Measurements from ENCODE around the gene BHLHE23.
"Not testable (repeated sequence)": the region's sequence is repeated elsewhere in the genome, so short reads cannot be mapped to it uniquely, and the experiment has no call there.

The BHLHE23 gene

DNA sequence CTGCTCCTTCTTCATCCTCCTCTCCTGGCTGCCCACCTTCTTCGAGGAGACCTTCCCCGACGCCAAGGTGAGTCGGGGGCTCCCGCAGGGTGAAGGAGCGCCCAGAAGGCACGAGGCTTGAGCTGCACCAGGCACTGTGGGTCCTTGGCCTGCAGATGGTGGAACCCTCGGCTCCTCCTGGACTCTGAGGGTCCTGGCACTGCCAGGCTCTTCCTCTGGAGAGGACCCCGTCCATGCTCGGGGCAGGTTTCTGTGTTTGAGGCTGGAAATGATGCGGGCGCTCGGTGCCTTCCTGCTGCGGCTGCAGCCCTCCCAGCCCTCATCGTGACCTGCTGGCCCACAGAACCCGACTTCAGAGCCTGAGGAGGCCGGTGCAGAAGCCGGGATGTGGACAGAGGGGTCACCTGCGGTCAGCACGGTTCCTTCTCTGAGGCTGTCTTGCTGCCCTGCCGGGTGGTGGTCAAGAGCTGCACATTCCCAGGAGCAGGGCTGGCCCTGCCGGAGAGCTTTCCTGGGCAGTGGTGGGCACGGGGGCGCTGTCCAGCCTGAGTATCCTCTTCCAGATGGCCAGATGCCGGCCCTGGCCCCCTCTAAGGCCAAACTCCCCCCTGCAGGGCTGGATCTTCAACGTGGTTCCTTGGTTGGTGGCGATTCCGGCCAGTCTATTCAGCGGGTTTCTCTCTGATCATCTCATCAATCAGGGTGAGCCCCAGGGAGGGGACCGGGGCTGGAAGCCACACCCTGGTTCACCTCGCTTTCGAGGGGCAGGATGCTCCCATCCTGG, 43.0 kb downstream of the BHLHE23 start:
- H3K4me3 ChIP-seq (replicated peaks; ENCODE audit: low read depth, low read length): no peak overlapping the region
- TF ChIP-seq, protein P1, sequence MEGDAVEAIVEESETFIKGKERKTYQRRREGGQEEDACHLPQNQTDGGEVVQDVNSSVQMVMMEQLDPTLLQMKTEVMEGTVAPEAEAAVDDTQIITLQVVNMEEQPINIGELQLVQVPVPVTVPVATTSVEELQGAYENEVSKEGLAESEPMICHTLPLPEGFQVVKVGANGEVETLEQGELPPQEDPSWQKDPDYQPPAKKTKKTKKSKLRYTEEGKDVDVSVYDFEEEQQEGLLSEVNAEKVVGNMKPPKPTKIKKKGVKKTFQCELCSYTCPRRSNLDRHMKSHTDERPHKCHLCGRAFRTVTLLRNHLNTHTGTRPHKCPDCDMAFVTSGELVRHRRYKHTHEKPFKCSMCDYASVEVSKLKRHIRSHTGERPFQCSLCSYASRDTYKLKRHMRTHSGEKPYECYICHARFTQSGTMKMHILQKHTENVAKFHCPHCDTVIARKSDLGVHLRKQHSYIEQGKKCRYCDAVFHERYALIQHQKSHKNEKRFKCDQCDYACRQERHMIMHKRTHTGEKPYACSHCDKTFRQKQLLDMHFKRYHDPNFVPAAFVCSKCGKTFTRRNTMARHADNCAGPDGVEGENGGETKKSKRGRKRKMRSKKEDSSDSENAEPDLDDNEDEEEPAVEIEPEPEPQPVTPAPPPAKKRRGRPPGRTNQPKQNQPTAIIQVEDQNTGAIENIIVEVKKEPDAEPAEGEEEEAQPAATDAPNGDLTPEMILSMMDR (IDR thresholded peaks at IDR 0.05; ENCODE audit: low read depth, low read length, missing control alignments): no peak
- DNase-seq (ENCODE audit: extremely low read depth, low read depth): no peak

DNA sequence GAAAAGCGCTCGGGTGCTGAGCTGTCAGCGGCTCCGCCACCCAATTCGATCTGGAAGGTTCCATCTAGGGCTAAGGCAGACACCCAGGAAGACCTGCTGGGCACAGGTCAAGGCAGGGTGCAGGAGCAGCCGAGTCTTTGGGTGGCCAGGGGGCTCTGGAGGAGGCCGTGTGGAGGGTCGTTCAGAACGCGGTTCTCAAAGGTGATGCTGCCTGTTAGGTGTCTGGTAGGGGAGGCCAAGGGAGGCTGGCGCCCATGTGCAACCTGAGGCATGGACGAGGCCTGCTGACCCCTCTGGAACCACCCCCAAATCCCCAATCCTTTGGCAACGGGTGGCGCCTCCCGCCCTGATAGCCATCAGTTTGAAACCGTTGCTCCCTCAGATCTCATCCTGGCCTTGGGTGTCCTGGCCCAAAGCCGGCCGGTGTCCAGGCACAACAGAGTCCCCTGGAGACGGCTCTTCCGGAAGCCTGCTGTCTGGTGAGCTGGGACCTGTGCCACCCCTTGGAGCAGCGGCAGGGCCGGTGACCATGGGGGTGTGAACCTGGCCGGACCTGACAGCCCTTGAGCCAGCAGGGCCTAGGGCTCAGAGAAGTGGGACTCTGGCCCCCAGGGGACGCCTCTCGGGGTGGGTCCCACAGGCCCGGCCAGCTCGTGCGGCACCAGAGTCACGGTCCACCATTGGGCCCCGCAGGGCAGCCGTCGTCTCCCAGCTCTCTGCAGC, 43.7 kb downstream of the BHLHE23 start:
- DNase-seq (ENCODE audit: extremely low read depth, low read depth): no peak
- no peak overlapping the region for H3K4me3 ChIP-seq (replicated peaks; ENCODE audit: low read depth, low read length)
- TF ChIP-seq, protein P1 (IDR thresholded peaks at IDR 0.05; ENCODE audit: low read depth, low read length, missing control alignments): no peak

DNA sequence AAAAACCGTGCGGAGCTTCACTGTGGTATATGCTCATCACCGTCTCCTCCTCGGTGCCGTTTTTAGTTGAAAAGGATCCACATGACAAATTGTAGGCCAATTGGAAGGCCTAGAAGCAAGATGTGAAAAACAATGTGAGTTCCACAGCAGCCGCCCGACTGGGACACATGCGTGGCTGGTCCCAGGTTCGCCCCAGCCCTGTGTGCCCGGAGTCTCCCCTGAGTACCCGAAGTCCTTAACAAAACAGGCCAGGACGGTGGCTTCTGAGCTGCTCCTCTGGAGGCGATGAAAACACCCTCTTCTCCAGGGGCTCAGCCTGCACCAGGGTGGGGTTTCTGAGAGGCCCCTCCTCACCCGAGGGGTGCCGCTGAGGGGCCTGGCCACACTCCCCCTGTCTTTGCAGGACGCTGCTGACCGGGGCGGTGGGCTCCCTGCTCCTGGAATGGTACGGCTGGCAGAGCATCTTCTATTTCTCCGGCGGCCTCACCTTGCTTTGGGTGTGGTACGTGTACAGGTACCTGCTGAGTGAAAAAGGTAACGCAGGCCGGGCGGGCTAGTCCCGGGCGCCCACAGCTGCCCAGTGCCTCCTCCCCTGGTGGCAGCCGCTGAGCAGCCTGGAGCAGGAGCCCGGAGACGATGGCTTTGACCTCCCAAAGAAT, 44.4 kb downstream of the BHLHE23 start:
- TF ChIP-seq, protein P1 (IDR thresholded peaks at IDR 0.05; ENCODE audit: low read depth, low read length, missing control alignments): no peak
- no peak overlapping the region for H3K4me3 ChIP-seq (replicated peaks; ENCODE audit: low read depth, low read length)
- no peak for DNase-seq (ENCODE audit: extremely low read depth, low read depth)

- TF ChIP-seq, protein P1 (IDR thresholded peaks at IDR 0.05; ENCODE audit: low read depth, low read length, missing control alignments): no peak
- H3K4me3 ChIP-seq (replicated peaks; ENCODE audit: low read depth, low read length): no peak overlapping the region
- no peak for DNase-seq (ENCODE audit: extremely low read depth, low read depth)
These were observed 45.0 kb downstream of the BHLHE23 start for GRCh38 chr20:62961799-62962198.

- DNase-seq (ENCODE audit: extremely low read depth, low read depth): no peak
- TF ChIP-seq, protein P1 (IDR thresholded peaks at IDR 0.05; ENCODE audit: low read depth, low read length, missing control alignments): no peak
- H3K4me3 ChIP-seq (replicated peaks; ENCODE audit: low read depth, low read length): no peak overlapping the region
These were observed 45.4 kb downstream of the BHLHE23 start for GRCh38 chr20:62961310-62961783.

DNA sequence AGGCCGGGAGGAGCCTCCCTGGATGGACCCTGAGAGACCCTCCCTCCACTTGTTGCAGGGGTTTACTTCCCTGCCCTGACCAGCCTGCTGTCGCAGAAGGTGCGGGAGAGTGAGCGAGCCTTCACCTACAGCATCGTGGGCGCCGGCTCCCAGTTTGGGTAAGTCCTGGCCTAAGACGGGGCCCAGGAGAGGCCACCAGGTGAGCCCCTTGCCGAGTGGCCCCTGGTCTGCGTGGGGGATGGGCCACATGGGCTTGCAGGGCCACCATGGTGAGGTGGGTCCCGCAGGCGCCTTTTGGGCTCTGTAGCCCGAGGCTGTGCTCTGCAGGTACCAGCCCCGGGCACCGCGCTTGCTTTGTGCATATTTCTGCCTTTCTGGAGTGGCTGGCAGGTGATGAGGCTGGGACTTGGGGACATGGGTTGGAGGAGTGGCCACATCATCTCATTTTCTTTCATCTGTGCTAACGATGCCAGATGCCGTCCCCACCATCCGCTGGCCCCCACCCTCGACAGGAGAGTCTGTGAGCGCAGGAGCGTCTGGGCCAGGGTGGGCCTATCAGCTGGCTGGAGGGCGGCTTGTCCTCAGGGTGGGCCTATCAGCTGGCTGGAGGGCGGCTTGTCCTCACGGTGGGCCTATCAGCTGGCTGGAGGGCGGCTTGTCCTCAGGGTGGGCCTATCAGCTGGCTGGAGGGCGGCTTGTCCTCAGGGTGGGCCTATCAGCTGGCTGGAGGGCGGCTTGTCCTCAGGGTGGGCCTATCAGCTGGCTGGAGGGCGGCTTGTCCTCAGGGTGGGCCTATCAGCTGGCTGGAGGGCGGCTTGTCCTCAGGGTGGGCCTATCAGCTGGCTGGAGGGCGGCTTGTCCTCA, 46.1 kb downstream of the BHLHE23 start:
- H3K4me3 ChIP-seq (replicated peaks; ENCODE audit: low read depth, low read length); DNase-seq (ENCODE audit: extremely low read depth, low read depth): not testable (repeated sequence)

Data from HFF-Myc (cell line).